Neural cell (in vitro differentiated cells): Measurements from ENCODE around the gene P4HA2.

Experiments used
- EP300 ChIP-seq: fragments of 450-650 bp; conservative IDR thresholded peaks from 2 replicates; pipeline ENCODE4 v1.6.1; 2014; ENCODE audit warnings: antibody characterized with exemption, mild to moderate bottlenecking, moderate library complexity; ENCODE audit not compliant: poor library complexity, severe bottlenecking
- EZH2 ChIP-seq: fragments of 200-600, 300-800 bp; shearing (Covaris generic), sonication (generic); IDR thresholded peaks from 2 replicates; pipeline ENCODE4 v1.6.1; 2014; ENCODE audit warnings: antibody characterized with exemption, low read length, borderline replicate concordance, mild to moderate bottlenecking; ENCODE audit not compliant: insufficient read depth, poor library complexity, severe bottlenecking
- MXI1 ChIP-seq: fragments of 450-650 bp; conservative IDR thresholded peaks from 2 replicates; pipeline ENCODE4 v1.6.1; 2014; ENCODE audit warnings: antibody characterized with exemption, mild to moderate bottlenecking; ENCODE audit not compliant: poor library complexity, severe bottlenecking
- POLR2AphosphoS5 ChIP-seq: IDR thresholded peaks from 2 replicates; pipeline ENCODE4 v1.6.1; 2012
- SMC3 ChIP-seq: fragments of 450-650 bp; conservative IDR thresholded peaks from 2 replicates; pipeline ENCODE4 v1.6.1; 2014; ENCODE audit warnings: antibody characterized with exemption, mild to moderate bottlenecking, moderate library complexity; ENCODE audit not compliant: poor library complexity
- TAF1 ChIP-seq: IDR thresholded peaks from 2 replicates; pipeline ENCODE4 v1.6.1; 2012; ENCODE audit warnings: low read depth
- TF ChIP-seq, protein P1 (sequence below): fragments of 450-650 bp; IDR thresholded peaks from 2 replicates; pipeline ENCODE4 v1.5.1; 2014; ENCODE audit warnings: antibody characterized with exemption, mild to moderate bottlenecking, moderate library complexity; ENCODE audit not compliant: poor library complexity, severe bottlenecking
- TF ChIP-seq, protein P2 (sequence below): IDR thresholded peaks from 2 replicates; pipeline ENCODE4 v1.6.1; 2012; ENCODE audit warnings: borderline replicate concordance

GRCh38 chr5:132253452-132254320 is 26.0 kb upstream of the P4HA2 start:
- TF ChIP-seq, protein P1, sequence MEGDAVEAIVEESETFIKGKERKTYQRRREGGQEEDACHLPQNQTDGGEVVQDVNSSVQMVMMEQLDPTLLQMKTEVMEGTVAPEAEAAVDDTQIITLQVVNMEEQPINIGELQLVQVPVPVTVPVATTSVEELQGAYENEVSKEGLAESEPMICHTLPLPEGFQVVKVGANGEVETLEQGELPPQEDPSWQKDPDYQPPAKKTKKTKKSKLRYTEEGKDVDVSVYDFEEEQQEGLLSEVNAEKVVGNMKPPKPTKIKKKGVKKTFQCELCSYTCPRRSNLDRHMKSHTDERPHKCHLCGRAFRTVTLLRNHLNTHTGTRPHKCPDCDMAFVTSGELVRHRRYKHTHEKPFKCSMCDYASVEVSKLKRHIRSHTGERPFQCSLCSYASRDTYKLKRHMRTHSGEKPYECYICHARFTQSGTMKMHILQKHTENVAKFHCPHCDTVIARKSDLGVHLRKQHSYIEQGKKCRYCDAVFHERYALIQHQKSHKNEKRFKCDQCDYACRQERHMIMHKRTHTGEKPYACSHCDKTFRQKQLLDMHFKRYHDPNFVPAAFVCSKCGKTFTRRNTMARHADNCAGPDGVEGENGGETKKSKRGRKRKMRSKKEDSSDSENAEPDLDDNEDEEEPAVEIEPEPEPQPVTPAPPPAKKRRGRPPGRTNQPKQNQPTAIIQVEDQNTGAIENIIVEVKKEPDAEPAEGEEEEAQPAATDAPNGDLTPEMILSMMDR, result no peak
- TF ChIP-seq EZH2, result no peak
- no peak for TF ChIP-seq EP300
- no peak for TF ChIP-seq POLR2AphosphoS5
- no peak for TF ChIP-seq TAF1
- TF ChIP-seq, protein P2, sequence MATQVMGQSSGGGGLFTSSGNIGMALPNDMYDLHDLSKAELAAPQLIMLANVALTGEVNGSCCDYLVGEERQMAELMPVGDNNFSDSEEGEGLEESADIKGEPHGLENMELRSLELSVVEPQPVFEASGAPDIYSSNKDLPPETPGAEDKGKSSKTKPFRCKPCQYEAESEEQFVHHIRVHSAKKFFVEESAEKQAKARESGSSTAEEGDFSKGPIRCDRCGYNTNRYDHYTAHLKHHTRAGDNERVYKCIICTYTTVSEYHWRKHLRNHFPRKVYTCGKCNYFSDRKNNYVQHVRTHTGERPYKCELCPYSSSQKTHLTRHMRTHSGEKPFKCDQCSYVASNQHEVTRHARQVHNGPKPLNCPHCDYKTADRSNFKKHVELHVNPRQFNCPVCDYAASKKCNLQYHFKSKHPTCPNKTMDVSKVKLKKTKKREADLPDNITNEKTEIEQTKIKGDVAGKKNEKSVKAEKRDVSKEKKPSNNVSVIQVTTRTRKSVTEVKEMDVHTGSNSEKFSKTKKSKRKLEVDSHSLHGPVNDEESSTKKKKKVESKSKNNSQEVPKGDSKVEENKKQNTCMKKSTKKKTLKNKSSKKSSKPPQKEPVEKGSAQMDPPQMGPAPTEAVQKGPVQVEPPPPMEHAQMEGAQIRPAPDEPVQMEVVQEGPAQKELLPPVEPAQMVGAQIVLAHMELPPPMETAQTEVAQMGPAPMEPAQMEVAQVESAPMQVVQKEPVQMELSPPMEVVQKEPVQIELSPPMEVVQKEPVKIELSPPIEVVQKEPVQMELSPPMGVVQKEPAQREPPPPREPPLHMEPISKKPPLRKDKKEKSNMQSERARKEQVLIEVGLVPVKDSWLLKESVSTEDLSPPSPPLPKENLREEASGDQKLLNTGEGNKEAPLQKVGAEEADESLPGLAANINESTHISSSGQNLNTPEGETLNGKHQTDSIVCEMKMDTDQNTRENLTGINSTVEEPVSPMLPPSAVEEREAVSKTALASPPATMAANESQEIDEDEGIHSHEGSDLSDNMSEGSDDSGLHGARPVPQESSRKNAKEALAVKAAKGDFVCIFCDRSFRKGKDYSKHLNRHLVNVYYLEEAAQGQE, result no peak
- TF ChIP-seq SMC3, result no peak
- no peak for TF ChIP-seq MXI1
